NCI-H1694 treated with DMSO at 0.1 percent for 48 hours (cell line): ENCODE measurements around the gene SLC2A9.

Source experiments
- DNase-seq: peaks from one replicate; lab custom pipeline; 2025; lab: John Stamatoyannopoulos, UW

Gene SLC2A9

DNA sequence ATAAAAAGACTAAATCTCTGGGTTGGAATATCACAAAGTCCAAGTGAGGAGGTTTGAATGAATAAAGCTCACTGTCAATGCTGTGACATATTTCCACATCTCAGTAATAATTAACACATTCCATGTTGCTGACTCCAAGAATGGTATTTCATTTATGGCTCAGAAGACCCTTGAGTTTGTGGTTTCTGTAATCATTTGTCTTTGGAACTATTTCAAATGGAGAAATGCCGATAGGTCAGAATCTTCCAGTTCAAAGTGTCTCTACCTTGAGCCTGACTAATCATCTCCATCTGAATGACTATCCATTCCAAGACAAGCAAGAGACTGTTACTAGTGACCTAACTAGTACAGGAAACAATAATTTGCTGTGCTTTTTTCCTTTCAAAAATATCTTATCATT, 24.2 kb upstream of the SLC2A9 start:
- DNase-seq: no peak

DNA sequence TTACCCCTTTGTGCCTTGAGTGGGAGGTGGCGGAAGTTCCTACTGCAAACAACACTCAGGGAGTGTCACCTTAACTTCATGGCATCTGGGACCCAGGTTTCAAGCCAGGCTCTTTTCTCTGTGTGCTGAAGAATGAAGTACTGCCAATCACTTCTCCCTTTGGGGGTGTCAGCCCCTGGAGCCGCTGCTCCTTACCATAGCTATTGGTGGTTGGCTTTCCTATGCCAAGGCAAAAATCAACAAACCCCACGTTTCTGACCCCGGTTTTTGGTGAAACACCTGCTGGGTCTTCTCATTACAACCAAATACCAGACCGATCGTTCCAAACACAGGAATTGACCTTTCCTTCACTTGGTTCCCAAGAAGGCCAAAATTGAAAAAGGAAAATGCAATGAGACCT, 19.7 kb upstream of the SLC2A9 start:
- no peak for DNase-seq

DNA sequence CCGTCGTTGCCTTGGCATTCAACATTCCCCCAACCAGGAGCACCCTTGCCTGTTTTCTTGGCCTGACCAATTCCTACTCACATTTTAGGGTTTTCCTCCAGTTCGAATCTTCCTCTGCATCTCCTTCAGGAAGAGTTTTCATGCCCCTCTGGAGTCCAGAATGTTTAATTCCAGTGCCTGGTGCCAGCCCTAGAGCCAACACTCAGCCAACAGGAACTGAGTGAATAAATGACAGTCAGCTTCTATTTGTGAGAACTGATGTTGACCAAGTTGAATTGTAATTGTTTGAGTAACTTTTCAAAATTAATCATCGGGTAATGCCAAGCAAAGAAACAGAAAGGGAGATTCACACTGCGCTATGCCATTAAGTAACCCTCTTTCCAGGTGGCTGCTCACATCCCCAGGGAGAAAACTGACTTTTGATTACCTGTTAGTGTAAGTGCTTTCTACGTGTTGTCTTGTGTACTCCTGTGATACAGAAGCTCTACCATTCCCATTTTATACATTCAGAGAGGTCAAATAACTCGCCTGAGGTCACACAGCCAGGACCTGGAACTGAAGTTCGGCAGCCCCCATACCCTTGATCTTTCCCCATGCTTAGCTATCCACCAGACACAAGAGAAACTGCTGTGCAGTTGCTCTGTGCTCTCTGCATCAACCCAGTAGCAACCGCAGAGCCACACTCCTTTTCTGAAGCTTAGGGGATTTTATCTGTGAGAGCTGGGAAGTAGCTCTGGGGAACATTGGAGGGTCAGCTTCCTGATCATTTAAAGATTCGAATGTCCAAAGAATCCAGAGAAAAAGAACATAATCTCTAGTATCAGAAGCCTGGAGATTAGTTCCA, 19.0 kb upstream of the SLC2A9 start:
- DNase-seq: no peak

DNA sequence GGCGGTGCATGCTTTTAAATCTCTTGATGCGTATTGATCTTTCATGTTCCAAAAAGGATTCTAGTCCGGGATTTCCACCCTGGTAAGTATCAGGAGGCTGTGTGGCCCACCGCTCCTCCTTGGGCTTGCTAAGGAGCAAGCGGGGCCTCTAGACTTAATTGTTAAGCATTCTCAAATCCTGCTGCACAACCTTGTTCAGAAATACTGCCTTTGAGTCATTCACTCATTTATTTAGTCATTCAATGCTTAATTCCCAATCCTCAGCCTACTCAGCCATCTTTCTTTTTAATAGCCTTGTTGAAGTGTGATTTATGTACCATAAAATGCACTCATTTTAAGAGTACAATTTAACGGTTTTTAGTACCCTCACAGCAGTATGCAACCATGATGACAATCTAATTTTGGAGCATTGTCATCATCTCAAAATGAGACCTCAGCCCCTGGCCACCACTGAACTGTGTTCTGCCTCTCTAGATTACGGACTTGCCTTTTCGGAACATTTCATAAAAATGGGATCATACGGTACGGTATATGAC, 15.6 kb upstream of the SLC2A9 start:
- DNase-seq: no peak

DNA sequence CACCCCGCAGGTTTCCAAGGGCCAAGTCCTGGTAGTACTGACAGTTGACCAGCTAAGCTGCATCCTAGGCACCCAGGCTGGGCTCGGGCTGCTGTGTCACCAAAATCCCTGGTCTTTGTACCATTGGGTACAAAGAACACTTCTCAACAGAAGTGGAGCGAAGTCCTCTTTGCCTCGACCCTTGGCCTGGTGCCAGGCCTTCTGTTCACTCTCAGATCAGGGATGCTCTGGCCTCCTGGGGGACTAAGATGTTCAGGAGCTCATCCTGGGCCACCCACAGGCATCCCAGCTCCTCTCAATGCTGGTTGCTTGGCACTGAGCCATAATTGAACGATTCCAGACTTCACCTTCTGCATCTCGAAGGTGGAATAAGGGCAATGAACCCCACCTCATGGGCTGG, 13.8 kb upstream of the SLC2A9 start:
- no peak for DNase-seq

DNA sequence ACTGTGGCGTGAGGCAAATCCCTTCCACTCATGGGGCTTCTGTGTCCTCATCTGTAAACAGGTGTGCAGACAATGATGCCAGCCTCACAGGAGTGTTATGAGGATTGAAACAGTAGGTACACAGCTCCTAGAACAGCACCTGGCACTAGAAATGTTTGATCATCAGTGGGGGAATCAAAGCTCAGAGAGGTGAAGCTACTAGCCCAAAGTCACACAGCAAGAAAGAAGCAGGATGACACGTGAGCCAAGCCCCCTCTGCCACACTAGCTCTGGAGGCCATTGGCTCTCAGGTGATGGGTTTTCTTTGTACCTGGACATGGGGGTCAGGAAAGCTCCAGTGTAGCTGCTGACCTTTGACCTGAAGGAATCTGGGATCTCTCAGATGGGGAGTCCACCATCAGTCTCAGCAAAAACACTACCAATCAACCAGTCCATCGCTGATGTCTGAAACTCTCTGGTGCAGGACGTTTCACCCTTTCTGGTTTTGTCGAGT, 13.4 kb upstream of the SLC2A9 start:
- DNase-seq: no peak

DNA sequence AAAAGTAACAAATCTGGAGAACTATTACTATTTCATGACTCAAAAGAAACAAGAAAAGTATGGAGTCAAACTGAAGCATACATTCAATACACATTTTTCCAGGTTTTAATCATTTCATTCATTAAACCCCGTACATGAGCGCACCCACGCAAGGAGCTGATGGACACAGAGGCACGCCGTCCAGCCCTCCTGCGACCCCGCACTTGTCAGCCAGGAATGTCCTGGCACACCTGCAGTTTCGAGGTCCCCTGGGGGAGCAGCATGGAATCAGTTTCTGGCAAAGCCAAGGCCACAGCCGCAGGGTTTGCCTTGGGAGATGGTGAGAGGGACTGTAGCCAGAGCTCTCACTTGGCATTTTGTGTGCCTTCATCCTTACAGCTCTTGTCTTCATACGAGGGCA, 12.8 kb upstream of the SLC2A9 start:
- DNase-seq: no peak

DNA sequence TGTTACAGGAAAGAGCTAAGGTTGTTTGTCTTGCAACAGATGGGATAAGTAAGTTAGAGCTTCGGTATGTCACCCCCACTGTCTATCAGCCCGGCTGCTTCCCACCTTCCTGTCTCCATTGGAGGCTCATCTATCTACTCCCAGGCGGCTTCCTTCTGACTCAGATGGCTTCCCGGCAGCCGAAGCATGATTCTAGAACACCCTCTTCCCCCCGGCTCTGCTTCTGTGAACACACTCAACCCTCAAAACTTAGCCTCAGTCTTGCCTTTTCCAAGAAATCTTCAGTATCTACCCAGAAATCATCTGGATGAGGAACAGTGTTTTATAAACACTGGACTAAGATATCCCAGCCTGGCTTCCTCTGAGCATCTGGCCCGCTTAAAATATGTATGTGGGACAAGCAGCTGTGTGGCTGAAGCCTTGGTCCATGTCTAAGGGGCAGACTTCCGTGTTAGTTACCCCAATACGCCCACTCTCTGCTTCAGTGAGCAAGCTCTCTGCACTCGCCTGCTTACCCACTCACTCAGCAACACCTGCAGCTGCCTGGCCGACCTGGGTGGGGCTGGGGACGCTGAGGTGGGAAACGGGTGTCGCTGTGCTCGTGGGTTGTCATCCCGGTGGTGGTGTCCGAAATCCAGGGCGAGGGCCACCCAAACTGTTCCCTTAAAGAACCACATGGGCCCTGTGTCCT, 12.0 kb upstream of the SLC2A9 start:
- no peak for DNase-seq

DNA sequence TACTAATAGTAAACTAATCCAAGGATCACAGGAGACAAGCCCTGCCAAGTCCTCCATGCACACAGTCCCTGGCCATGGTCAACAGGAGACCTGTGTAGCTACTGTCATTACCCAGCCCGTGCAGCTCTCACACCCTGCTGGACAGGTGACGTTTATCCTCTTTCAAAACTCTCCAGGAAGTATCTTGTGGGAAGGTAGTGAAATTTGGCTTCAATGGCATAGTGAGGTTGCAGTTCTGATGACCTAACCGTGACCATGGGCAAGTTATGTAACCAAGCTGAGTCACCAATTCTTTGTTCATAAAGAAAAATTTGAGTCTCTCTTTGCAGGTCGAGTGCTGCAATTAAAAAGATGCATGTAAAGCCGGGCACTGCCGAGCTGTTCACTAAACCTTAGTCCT, 11.3 kb upstream of the SLC2A9 start:
- no peak for DNase-seq

DNA sequence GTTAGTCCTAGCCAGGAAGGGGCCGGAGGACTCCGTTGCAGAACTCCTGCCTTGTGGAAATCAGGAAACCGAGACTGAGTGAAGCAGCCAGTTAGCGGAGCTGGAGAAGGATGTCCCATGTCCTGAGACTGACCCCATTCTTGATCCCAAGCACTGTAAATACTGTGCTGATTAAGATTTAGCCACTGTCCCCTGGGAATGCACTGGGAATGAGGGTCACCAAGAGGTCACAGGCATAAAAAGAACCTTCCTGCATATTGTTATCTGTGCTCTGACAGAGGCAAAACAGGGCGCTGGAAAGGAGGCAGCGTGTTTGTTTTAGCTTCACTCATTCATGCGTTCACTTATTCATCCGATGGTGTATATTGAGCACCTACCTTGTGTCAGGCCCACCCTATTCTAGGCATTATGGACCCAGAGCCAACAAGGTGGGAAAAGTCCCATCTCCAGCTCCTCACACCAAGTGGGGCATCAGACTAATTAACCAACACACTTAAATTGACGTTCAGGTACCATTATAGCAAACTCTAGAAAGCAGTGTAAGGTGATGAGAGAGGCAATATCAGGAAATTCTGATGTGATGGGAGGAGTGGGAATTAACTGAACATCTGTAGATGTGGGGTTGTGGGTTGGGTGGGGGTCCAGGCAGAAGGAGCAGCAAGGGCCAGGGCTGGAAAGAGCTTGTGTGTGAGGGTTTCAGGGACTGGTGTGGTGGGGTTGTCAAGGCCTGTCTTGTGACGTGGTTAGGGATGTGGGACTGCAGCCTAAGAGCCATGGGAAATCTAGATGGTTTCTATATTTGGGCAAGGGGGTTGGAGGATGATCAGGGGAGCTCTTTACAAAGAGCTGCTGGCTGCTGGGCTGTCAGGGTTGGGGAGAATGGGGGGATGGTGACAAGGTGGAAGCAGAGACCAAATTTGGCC, 10.6 kb upstream of the SLC2A9 start:
- DNase-seq: no peak

DNA sequence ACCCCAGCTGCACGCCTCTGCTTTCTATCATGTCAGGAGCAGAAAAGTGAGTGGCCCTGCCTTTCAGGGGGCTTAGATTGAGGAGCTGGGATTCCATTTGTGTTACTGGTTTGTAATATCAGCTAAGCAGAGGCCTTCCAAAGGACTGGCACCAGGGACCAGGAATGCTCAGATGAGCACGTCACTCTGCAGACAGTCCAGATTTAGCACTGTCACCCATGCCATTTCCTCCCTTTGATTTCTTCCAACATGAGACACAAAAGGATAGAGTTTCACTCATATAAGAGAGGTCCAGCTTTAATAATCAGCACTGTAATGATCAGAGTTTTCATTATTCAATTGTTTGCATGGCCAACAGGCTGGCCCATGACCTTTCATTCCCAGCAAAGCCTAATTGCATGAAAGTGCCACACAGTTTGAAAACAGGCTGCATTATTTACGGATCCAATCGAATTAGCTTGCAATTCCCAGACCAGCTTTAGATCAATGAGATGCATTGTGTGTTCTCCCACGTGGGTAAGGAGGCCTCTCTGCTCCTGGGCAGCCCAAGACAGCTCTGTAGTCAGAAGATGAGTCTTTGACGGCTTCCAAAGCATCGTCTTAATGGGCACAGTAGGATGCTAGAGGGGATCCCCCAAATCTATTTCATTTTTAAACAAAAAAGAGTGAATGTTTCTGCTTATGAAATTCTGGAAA, 9.8 kb upstream of the SLC2A9 start:
- no peak for DNase-seq

DNA sequence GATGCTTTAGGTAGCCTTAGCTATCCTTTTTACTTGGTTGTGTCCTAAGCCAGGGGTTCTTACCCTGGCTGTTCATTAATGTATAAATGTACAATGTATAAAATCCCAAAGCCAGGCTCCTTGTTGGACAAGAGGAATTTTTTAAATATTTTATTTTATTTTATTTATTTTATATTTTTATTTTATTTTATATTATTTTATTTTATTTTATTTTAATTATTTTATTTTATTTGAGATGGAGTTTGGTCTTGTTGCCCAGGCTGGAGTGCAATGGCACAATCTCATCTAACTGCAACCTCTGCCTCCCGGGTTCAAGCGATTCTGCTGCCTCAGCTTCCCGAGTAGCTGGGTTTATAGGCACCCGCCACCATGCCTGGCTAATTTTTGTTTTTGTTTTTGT, 8.1 kb upstream of the SLC2A9 start:
- no peak for DNase-seq

DNA sequence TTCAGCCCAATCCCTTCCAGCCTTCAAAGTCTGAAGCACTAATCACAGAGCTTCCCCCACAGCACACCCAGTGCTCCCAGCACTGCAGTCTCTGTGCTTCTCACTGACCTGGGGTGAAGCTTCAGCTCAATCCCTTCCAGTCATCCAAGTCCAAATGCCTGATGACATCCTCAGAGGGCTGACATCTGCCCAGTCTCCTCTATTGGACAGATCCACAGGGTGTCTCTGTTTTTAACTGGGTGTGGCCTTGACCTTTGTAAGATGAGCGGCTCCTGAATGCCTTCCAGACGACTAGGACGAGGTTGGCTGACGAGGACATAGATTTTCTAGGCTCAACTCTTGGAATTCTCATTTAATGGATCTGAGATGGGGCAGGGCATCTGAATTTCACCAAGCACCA, 7.6 kb upstream of the SLC2A9 start:
- no peak for DNase-seq

DNA sequence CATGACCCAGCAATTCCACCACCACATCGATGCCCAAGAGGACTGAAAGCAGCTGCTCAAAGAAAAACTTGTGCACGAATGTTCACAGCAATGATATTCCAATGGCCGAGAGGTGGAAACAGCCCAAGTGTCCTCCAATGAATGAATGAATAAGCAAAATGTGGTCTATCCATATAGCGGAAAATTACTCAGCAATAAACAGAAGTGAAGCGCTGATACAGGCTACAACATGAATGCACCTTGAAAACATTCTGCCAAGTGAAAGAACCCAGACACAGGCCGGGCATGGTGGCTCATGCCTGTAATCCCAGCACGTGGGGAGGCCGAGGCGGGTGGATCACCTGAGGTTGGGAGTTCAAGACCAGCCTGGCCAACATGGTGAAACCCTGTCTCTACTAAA, 5.2 kb upstream of the SLC2A9 start:
- DNase-seq: no peak

DNA sequence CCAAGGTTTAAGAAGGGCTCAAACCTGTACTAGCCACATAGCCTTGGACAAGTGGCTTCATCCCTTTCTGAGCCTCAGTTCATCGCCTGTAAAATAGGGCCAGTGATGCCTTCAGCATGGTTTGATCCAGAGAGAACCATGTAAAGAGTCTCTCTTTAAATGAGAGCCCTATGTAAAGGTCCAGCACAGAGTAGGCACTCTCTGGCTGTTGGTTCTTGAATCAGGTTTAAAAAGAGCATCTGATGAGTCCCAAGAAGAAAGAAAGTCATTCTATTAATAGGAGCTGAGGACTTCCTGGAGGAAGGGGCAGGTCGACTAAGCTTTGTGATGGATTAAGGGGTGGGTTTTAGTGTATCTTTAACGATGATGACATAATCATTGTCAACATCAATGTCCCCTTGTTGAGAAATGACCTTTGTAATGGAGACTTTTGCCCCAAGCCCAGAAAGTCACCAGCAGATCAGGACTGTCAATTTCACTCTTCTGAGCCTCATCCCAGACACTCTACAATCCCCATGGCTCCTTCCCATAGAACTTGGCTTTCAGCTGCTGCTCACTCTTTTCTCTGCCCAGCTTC, 4.0 kb upstream of the SLC2A9 start:
- DNase-seq: no peak

DNA sequence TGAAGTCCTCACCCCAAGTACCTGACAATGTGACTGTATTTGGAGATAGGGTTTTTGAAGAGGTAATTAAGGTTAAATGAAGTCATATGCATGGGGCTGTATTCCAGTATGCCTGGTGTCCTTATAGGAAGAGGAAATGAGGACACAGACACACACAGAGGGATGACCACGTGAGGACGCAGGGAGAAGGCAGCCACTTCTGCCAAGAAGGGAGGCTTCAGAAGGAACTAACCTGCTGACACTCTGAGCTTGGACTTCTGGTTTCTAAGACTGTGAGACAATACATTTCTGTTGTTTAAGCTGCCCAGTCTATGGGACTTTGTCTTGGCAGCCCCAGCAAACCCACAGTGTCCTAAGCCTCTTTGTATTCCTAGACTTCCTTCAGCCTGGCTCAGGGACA, 3.0 kb upstream of the SLC2A9 start:
- DNase-seq: no peak

DNA sequence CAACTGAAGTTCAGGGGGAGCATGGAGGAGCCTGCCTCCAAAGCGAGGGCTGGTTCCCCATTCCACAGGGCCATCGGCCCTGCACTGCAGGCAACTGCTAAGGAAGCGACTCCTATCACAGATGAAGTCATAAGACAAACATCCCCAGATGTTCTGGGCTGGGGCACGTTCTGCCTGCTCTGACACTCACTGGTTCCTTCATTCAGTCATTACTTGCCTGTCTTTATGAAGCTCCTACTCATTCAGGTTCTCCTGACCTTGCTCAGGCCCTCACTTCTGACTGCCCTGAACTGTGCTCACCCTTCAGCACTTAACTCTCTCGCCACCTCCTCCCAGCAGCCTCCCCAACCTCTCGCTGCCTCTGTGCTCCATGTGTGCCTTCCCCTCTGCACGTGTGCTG, 2.5 kb upstream of the SLC2A9 start:
- DNase-seq: no peak

DNA sequence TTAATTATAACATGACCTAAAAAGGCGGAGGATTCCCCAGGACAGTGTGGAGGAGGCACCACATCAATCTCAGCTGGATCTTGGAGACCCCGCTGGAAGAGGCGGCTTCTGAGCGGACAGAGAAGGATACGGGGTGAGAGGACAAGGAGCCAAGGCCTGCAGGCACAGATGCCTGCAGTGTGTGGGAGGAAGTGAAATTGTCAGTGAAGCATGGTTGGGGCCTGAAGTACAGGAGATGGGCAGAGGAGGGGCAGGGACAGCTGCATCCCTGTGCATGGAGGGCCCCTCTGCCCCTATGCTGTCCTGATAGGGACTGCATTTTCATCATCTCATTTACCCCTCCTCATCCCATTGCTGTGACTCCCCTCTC, 1.7 kb upstream of the SLC2A9 start:
- no peak for DNase-seq

DNA sequence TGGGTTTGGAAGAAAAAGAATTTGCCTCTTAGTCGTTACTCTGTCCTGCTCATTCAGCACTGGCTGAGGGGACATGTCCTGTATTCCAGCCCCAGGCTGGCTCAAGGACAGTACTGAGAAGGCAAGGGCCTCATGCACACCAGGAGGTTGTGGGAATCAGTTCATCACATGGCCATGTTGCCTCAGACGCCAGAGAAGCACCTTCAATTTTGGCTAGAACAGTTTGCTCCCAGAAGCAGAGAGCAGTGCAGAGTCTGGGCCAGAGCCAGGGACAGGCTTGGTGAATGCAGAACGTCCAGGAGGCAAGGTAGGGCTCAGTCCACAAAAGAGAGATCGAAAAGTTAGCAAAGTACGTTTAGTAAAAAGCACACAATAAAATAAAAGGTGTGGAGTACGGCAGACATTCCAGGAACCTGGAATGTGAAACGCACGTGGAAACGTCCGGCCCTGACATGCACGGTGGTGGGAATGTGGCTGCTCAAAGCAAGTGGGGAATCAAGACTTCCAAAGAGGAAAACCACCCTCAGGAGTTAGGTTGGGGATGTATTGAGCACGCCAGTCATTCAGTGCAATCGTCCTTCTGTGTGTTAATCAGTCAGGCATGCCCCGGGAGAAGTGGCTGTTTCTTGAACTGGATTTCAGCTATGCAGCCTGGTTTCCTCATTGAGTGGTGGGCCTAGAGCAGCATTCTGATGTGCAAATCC, 1.2 kb upstream of the SLC2A9 start:
- no peak for DNase-seq

DNA sequence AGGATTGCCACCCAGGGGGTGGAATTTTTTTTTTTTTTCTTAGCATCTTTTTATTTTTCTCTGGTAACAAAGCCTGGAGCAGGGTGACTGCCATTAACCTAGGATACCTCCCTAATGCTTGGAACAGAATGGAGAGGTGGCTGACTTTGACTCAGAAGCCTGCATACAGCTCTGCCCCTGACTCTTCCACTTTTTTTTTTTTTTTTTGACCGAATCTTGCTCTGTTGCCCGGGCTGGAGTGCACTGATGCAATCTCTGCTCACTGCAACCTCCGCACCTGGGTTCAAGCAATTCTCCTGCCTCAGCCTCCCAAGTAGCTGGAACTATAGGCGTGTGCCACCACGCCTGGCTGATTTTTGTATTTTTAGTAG, 341 bp upstream of the SLC2A9 start:
- no peak for DNase-seq

DNA sequence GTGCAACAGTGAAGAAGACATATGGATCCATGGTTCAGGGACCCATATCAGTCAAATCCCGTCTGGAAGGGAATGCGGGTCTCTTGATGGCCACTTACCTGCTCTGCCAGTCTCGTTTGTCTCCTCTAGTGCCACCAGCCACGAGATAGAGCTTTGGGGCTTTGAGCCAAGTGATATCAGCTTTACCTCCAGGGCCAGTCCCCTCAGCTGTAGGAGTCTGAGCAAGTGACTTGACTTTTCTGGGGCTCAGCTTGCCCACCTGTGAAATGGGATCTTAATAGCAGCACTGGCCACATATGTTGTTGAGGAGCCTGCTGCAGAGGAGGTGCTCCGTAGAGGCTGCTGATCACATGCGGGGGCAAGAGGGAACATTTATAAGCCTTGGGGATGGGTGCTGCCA, 1.2 kb downstream of the SLC2A9 start:
- no peak for DNase-seq
